Measurements from ENCODE around the gene LRRN2.

DNA sequence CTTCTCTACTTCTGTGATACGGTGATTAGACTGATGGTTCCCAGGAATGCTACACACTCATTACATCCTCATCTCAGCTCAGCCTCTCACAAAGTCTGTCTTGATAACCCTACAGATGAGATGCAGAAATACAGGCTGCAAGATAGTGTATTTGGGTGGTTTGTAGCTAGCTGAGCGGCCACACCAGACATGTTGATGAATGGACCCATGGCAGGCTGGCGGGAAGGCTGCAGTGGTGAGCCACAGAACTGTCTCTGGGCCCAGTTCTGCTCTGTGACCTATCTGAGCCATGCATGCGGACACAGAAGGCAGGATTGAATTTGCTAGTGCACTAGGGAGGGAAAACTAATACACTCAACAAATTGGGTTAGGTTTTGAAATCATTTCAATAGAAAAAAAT lies 71.9 kb downstream of the LRRN2 start:
- TF ChIP-seq USF1 (IDR thresholded peaks at IDR 0.05) (no peak), REST (IDR thresholded peaks at IDR 0.05; ENCODE audit: low read depth) (no peak), TAF1 (IDR thresholded peaks at IDR 0.05; ENCODE audit: low read depth) (no peak), RAD21 (IDR thresholded peaks at IDR 0.05; ENCODE audit: low read depth) (no peak), YY1 (IDR thresholded peaks at IDR 0.05; ENCODE audit: low read depth) (no peak), EGR1 (IDR thresholded peaks at IDR 0.05) (no peak), NFIC (IDR thresholded peaks at IDR 0.05) (no peak), CREB1 (IDR thresholded peaks at IDR 0.05; ENCODE audit: low read depth) (no peak)
- TF ChIP-seq, protein P1, sequence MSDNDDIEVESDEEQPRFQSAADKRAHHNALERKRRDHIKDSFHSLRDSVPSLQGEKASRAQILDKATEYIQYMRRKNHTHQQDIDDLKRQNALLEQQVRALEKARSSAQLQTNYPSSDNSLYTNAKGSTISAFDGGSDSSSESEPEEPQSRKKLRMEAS (IDR thresholded peaks at IDR 0.05): no peak

All from Ishikawa (cell line).